KG1 (cell line): ENCODE data around the gene ZEB2.

Experiments
- DNase-seq: peaks from one replicate; lab custom pipeline; 2025; lab: John Stamatoyannopoulos, UW

ZEB2 gene

GRCh38 chr2:144495227-144496091, 24.5 kb downstream of the ZEB2 start:
- DNase-seq: no peak

- DNase-seq: peak; percentile 27
These were observed 26.7 kb downstream of the ZEB2 start for GRCh38 chr2:144493027-144493809.

GRCh38 chr2:144490857-144491256, 29.1 kb downstream of the ZEB2 start:
- DNase-seq: no peak

- DNase-seq: no peak
These were observed 29.9 kb downstream of the ZEB2 start for GRCh38 chr2:144490017-144490416.

- no peak for DNase-seq
These were observed 30.5 kb downstream of the ZEB2 start for GRCh38 chr2:144489315-144489916.

- no peak for DNase-seq
These were observed 35.5 kb downstream of the ZEB2 start for GRCh38 chr2:144484201-144484948.

GRCh38 chr2:144481666-144482065, 38.3 kb downstream of the ZEB2 start:
- no peak for DNase-seq

- DNase-seq: no peak
These were observed 38.8 kb downstream of the ZEB2 start for GRCh38 chr2:144481109-144481508.

GRCh38 chr2:144480285-144480684, 39.6 kb downstream of the ZEB2 start:
- DNase-seq: no peak

GRCh38 chr2:144479659-144480058, 40.3 kb downstream of the ZEB2 start:
- DNase-seq: no peak

- DNase-seq: no peak
These were observed 40.8 kb downstream of the ZEB2 start for GRCh38 chr2:144479138-144479537.

GRCh38 chr2:144477957-144478311, 42.0 kb downstream of the ZEB2 start:
- no peak for DNase-seq

GRCh38 chr2:144477281-144477956, 42.5 kb downstream of the ZEB2 start:
- no peak for DNase-seq

GRCh38 chr2:144476682-144477081, 43.2 kb downstream of the ZEB2 start:
- no peak for DNase-seq

- DNase-seq: no peak
These were observed 44.2 kb downstream of the ZEB2 start for GRCh38 chr2:144475569-144476275.

- DNase-seq: no peak
These were observed 44.9 kb downstream of the ZEB2 start for GRCh38 chr2:144475044-144475443.

- DNase-seq: no peak
These were observed 45.9 kb downstream of the ZEB2 start for GRCh38 chr2:144474017-144474416.

- no peak for DNase-seq
These were observed 47.0 kb downstream of the ZEB2 start for GRCh38 chr2:144472911-144473310.

GRCh38 chr2:144472046-144472412, 47.9 kb downstream of the ZEB2 start:
- DNase-seq: no peak

- no peak for DNase-seq
These were observed 48.4 kb downstream of the ZEB2 start for GRCh38 chr2:144471305-144472045.
